Left kidney (tissue), 2 donors: ENCODE measurements around the gene RGL1. TPM values are rescaled to one million over a fixed set of nuclear protein-coding genes. Genes with fewer than 3 reads are reported as not detected.

Source experiments
- DNase-seq: peaks from one replicate; pipeline ENCODE4 v3.0.0-alpha.2; 2013
- polyA plus RNA-seq: library from polyadenylated mRNA; unstranded; fragments of 120-200 nt; gene quantifications from one replicate; pipeline ENCODE4 v1.2.1, GENCODE V29; 2013; ENCODE audit not compliant: insufficient read length

The RGL1 gene
- polyA plus RNA-seq, 1 donor = 57.1 TPM

DNA sequence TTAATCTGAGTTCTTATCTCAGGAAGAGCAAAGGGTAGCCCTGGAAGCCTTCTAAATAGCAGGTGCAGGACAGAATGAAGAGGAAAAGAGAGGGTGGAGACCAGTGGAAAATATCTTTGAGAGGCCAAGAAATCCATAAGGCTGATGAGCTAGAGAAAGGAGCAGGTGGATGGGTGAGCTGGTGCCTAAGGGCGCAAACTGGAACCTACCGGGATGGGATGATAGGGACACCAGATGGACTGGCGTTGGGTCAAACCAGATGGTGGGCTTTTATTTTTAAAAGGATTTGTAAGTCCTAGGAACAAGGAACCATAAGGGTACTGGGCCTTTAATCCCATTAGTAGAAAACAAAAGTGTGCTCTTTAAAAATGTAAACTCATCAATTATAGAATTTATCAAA is 59.7 kb downstream of the RGL1 start:
- no peak for DNase-seq

DNA sequence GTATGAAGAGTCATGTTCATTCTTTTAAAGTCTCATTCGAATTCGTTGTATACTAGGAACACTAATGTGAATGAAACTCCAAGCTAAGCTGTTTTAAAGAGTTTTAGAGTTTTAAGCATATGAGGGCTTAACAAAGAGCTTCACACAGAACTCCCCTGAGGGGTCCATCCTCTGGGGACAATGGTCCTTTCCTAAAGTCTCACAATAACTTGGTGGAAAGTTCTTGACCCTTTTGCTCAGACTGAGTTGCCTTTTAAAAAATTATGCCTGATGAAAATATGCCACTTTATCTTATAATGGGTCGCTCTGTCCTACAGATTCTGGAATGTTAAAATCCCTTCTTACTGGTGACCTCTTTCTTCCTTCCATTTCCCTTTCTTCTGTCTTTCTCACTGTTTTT is 64.3 kb downstream of the RGL1 start:
- no peak for DNase-seq

DNA sequence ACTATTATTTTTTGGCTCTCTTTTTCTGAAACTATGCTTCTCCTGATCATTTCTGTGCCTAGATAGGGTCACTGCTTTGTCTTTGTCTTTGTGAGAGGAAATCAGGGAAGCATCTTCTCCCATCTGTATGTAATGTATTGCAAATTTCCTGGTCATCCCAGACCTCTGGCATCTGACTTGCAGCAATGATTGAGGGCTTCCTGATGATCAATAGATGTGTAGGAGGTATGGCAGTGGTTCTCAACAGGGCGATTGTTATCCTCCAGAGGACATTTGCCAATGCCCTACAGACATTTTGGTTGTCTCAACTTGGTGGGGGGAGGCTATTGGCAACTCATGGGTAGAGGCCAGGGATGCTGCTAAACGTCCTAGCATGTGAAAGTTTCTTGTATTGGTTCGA is 64.7 kb downstream of the RGL1 start:
- no peak for DNase-seq

DNA sequence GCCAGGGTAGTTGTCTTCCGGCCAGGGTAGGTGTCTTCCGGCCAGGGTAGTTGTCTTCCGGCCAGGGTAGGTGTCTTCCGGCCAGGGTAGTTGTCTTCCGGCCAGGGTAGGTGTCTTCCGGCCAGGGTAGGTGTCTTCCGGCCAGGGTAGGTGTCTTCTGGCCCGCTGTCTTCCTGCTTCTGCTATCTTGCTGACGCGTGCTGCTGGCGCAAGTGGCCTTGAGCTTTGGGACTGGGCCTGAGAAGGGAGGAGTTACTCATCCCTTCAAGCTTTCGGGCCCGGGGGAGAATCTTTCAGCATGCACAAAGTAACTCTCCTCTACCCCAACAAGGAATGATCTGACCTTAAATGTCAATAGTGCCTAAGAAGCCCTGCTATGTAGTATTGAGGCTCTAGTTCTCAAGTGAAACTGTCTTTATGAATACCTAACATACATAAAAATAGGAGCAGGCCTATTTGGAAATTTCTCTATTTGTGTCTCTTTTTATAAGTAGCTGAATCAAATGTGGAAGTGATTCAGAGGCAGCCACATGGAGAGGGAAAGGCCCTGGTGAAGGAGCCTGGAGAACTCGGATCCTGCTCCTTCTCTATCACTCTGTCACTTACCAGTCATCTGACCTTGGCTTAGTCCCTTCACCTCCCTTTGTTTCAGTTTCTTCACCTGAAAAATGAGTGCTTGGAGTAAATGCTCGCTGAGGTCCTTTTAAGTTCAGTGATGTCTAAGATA is 65.6 kb downstream of the RGL1 start:
- DNase-seq = no peak

DNA sequence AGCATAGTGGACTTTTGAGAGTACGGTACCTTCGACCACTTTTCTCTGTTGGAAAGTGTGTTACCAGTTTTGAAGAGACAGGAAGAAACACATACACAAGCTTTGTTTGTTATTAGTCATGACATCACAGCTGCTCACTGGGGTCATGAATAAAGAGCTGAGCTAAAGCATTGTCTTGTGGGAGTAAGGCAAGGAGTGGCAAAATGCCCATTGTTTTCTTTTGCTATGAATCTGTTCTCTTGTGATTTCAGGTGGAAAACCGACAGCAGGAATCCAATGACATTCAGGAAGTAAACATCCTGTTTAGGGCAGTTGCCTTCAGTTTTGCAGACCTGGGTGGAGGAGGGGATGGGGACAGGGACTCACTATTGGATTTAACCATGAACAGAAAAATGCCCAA is 66.2 kb downstream of the RGL1 start:
- DNase-seq = no peak

DNA sequence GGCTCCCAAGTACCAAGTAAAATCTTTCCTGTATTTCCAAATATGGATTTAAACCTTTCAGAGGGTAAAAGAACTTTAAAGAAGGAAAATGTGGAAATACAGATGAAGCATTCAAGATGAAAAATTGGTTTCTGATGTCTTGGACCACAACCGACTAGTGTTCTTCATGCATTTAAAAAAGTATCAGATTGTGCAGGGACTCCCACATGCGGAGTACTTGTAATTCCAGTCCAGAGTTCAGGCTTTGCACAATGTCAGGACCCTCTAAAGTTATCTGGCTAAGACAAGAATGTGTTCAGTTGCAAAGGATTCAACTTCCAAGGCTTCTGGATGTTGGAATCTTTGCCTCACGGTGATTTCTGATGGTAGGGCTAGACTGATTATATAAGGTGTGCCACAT is 66.7 kb downstream of the RGL1 start:
- no peak for DNase-seq

DNA sequence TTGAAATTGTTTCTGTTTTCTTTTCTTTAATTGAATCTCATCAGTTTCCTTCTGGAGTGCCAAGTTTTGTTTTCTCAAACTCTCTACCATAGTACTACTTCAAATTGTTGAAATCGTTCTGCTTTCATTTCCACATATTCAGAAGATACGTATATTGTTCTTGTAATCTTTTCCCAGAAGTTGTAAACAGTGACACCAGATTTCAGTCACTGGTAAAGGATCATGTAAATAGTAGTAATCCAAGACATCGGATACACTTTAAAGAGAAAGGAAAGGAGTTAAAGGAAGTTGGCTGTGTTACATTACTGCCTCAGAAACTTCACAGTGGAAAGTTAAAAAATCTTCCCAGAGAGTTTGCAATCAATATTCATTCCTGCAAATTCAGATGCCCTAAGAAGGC is 67.5 kb downstream of the RGL1 start:
- no peak for DNase-seq

DNA sequence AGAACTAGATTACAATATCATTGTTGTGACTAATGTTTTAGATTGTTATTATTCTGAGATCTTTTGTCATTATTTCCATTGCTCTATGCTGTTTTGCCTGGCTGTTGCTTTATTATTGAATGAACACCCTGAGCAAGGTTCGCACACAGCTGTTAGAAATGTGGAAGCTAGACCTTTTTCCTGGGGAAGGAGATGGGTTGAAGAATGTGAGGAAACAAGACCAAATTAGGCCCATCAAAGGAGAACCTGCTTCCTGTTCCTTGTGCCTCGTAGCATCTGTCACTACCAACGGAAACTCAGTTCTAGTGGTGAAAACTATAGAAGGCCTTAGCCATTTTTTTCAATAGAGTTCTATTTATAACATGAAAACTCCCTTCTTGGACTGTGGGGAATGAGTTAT is 68.7 kb downstream of the RGL1 start:
- no peak for DNase-seq

DNA sequence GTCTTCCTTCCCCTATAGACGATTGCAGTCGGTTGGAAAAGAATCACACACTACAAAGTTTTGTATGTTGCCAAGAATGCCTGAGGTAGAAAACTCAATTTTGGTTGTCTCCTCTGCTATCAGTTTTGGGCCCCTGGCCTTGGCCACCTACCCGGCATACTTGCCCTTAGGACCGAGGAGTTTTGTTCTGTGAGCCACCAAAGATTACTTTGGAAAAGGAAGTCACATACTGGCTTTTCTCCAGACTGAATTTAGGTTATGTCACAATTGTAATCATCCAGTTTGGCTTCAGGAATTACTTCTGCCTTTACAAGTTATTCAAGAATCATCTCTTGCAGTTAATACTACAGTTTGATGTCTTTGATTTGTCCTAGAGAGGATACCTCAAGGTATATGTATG is 71.4 kb downstream of the RGL1 start:
- DNase-seq = no peak

- DNase-seq = no peak
Observed at GRCh38 chr1:183877053-183877720, 72.3 kb downstream of the RGL1 start.

DNA sequence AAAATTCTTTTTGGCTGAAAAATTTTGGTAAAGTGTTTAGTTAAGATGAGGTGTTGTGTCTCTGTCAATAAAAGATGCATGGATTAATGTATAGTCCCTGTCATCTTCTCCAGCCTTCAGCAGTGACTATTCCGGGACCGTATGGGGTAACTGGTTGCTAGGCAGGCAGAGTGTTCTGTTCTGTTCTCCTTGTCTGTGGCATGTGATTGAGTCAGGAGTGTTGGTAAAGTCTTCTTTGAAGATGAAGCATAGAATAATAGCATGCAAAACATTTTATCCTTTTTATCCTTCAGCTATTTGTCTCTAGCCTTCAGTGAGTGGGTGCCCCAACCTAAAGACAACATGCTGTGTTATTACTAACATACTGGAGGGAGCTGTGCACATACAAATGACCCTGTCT is 74.6 kb downstream of the RGL1 start:
- DNase-seq = no peak

DNA sequence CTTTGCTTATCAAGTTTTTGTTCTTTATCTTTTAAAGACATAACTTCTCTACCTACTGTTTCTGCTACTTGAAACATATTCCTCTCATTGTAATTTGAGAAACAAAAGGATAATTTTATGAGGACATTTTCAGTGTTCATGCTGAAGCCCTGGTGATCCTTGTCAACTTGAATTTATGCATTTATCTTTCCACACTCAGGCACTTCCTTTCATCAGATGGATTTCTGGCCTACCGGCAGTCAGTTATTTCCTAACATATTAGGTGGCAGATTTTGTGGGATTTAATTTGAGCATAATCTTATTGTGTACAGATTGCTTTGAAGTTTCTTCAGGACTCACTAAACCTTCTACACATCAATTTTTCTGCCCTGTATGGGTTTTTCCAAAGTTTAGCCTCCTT is 75.0 kb downstream of the RGL1 start:
- DNase-seq = no peak

DNA sequence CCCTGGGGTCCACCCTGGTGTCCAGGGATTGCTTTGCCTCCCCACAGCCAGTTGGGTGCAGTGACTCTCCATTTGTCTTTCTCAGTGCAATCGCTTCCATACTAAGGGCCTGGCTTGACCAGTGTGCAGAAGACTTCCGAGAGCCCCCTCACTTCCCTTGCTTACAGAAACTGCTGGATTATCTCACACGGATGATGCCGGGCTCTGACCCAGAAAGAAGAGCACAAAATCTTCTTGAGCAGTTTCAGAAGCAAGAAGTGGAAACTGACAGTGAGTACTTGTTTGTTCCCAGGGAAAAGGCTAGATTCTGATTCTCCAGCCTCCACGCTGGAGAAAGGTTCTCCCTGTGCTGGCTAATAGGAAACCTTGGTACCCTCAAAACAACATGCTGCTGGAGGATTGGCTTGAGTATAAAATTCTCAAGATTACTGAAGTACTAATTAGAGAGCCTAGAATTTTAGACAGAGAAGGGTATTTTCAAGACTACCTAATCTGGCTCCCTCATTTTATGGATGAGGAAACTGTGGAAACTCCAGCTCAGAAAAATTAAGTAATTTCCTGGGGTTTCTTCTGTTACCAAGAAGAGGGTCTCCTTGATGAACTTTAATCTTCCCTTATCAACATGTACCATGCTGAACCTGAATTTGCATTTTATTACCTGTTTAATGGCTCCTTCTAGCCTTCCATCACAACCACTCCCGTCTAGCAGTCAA is 75.8 kb downstream of the RGL1 start:
- DNase-seq = no peak

GRCh38 chr1:183881387-183882131 is 76.6 kb downstream of the RGL1 start:
- DNase-seq = peak; percentile 76

- no peak for DNase-seq
Observed at GRCh38 chr1:183882335-183883167, 77.6 kb downstream of the RGL1 start.

DNA sequence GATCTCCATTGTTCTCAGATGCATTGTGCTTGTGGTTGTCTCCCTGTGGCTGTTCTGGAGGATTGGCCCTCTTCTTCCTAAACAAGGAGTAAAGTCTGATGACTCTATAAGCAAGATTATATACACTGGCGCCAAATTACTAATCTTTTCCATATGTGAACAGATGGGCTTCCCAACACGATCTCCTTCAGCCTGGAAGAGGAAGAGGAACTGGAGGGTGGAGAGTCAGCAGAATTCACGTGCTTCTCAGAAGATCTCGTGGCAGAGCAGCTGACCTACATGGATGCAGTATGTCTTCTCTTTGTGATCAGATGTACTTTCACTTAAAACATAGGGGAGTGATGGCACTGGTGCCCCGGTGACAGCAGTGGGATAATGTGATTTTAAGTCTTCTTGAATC is 78.7 kb downstream of the RGL1 start:
- no peak for DNase-seq

GRCh38 chr1:183884526-183884925 is 79.6 kb downstream of the RGL1 start:
- DNase-seq = no peak

DNA sequence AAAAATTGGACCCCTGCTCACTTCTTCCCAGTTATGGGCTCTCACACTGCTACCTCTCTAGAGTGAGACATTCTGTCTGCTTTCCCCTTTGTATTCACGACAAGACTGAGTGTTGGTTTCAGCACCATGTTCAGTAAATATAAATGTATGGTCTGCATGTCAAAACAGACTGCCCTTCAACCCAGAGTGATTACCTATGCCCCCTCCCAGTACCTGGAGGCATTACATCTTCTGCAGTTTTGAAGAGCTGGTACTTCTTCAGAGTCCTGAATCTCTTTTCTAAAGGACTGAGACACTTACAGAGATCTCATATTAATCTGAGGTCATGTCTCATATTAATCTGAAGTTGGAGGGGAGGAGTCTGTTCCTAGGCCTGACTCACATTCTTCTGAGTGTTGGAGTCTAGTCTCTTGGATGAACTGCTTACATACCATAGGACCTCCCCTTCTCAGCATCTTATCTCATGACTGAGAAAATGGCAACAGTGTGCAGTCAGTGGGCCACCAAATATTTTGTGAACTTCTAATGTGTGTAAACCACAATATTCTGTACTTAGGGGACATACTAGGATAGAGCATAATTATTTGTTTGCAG is 80.3 kb downstream of the RGL1 start:
- DNase-seq = no peak

DNA sequence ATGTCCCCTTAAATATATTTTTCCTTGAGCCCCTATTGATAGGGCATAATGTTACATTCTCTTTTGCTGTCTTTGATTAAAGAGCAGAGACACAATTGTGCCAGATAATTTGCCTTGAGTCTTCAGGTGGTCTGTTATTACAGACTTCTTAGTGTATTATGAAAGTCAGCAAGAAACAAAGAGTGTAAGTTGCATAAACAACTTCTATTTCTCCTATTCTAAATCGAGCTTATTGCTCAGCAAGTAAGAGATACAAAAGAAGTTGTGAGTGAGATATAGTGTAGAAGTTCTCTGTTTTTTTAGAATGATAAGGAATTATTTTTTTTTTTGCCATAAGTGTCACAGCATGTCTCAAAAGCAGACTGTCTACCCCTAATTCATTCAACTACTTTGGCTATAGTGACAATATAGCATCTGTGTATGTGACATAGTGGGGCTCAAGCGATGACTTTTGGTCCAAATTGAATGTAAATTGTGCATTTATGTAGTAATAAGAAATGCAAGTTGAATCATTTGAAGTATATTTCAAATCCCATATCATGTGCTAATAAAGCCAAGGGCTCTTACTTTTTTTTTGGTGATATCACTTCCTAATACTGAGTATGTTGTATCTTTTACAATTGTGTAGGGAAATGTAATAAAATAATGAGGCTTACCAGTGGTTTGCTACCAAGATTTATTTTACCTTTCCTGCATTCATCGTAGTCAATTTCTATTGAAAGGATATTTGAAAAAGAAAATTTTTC is 81.3 kb downstream of the RGL1 start:
- no peak for DNase-seq

GRCh38 chr1:183886853-183887252 is 81.9 kb downstream of the RGL1 start:
- no peak for DNase-seq
